ENCODE data around the gene PTGES3. TPM values are rescaled to one million over a fixed set of nuclear protein-coding genes. Genes with fewer than 3 reads are reported as not detected.

The PTGES3 gene
- total and polyA plus RNA-seq, 7 experiments from 2014 or later = 111 to 289 (median 154) TPM

DNA sequence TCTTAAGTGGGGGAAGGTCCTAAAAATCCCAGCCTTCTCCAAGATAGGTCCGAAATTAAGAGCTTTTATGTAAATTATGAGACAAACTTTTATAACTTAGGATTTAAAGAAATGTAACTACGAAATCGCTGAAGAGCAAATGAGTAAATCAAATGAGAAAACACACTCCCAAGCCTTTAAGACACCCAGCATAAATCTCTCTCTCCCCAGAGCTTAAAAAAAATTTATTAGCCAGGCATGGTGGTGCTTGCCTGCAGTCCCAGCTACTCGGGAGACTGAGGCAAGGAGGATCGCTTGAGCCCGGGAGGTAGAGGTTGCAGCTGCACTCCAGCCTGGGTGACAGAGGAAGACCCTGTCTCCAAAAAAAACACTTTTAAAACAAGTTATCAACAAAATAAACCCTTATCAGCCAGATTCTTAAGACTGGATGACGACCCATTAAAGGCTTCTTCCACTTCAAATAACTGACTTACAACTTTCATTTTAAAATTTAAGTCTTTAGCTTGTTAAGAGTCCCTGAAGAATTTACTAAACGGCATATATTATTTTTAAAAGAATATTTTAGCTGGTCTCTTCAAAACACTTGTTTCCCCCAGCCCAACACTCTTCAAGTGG, 3.2 kb downstream of the PTGES3 start:
- peak overlapping the region; percentile 98 for H3K27ac ChIP-seq (ENCODE audit: low read depth, low read length)
- peaks cover 0 to 24% (median 0%) of the 10 kb centered on the region in 3 experiments for H3K36me3 ChIP-seq (ENCODE audit: control insufficient read depth in 2 of 3, insufficient read depth in 3 of 3, low read length in 3 of 3)
- peaks cover 33% of the 10 kb centered on the region in 2 donors for H3K4me1 ChIP-seq (ENCODE audit: control insufficient read depth in 2 of 2, insufficient read depth in 2 of 2, low read length in 2 of 2)
- ChIA-PET CTCF (interaction anchor here (0.8 to 2.4 kb wide), 4 partner anchors 12 to 115 kb away, joined by 5 to 6 read pairs (median 6); no protein-coding TSS in a partner anchor), POLR2A (interaction anchor here (0.7 to 9.0 kb wide), 13 partner anchors 9 to 1259 kb away, joined by 3 to 104 read pairs (median 10); partner anchors contain the start of genes ATP5F1B, BAZ2A and NACA)
- no peak for ATAC-seq
- Mint-ChIP-seq H3K4me3 (peak overlapping the region; percentile 88 to 100 (median 98)), H3K27ac (peak overlapping the region; percentile 75 to 100 (median 97)), H3K36me3 (peaks cover 0 to 30% (median 22%) of the 10 kb centered on the region in 5 donors), H3K27me3 (no peaks in the 10 kb centered on the region), H3K4me1 (peaks cover 31 to 68% (median 53%) of the 10 kb centered on the region in 7 donors), H3K9me3 (peaks cover 0 to 3% (median 0%) of the 10 kb centered on the region in 11 donors)
- intact Hi-C loops (cut with micrococcal nuclease) = loop anchor here (1.0 to 5.0 kb wide), 8 partner anchors 39 to 1067 kb away; partner anchors contain the start of genes BLOC1S1 (in 1 of the 2), CDK4 (in 1 of the 2), NACA (in 1 of the 2) and RPL41 (in 1 of the 2)
- no peaks in the 10 kb centered on the region for H3K9me3 ChIP-seq (ENCODE audit: control insufficient read depth in 2 of 3, low read length in 3 of 3)
- no peaks in the 10 kb centered on the region for H3K27me3 ChIP-seq (ENCODE audit: control insufficient read depth in 2 of 2, insufficient read depth in 2 of 2, low read length in 2 of 2)
- H3K4me3 ChIP-seq (ENCODE audit: low read length) = peak overlapping the region; percentile 72
- peak in 1 of 9 donors; percentile 27 for DNase-seq

DNA sequence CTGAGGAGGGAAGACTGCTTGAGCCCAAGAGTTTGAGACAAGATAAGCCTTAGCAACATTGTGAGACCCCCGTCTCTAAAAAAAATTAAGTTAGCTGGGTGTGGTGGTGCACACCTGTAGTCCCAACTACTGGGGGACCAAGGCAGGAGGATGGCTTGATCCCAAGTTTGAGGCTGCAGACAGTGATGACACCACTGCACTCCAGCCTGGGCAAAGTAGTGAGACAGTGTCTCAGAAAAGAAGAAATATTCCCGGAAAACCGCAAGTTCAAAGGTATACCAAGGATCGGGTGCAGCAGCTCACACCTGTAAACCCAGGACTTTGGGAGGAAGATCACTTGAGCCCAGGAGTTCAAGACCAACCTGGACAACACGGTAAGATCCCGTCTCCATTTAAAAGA, 5.8 kb downstream of the PTGES3 start:
- Histone ChIP-seq H3K9me3 (ENCODE audit: control insufficient read depth in 2 of 3, low read length in 3 of 3) (no peaks in the 10 kb centered on the region), H3K27ac (ENCODE audit: low read depth, low read length) (no peak overlapping the region), H3K4me3 (ENCODE audit: low read length) (no peak overlapping the region), H3K4me1 (ENCODE audit: control insufficient read depth in 2 of 2, insufficient read depth in 2 of 2, low read length in 2 of 2) (peaks cover 45 to 50% of the 10 kb centered on the region in 2 donors), H3K27me3 (ENCODE audit: control insufficient read depth in 2 of 2, insufficient read depth in 2 of 2, low read length in 2 of 2) (no peaks in the 10 kb centered on the region), H3K36me3 (ENCODE audit: control insufficient read depth in 2 of 3, insufficient read depth in 3 of 3, low read length in 3 of 3) (peaks cover 0 to 20% (median 0%) of the 10 kb centered on the region in 3 experiments)
- DNase-seq (no peak), ATAC-seq (no peak)
- ChIA-PET CTCF (interaction anchor here (0.7 to 1.5 kb wide), 3 partner anchors 15 to 344 kb away, joined by 3 to 5 read pairs (median 3); no protein-coding TSS in a partner anchor), POLR2A (interaction anchor here (0.6 to 9.0 kb wide), 5 partner anchors 37 to 312 kb away, joined by 4 to 103 read pairs (median 6); partner anchors contain the start of genes ATP5F1B and BAZ2A)
- Mint-ChIP-seq H3K27me3 (no peaks in the 10 kb centered on the region), H3K4me1 (peaks cover 41 to 83% (median 66%) of the 10 kb centered on the region in 7 donors), H3K36me3 (peaks cover 0 to 30% (median 23%) of the 10 kb centered on the region in 5 donors), H3K27ac (peak overlapping the region; percentile 69 to 97 (median 86)), H3K4me3 (peak overlapping the region; percentile 44 to 99 (median 64)), H3K9me3 (peaks cover 0 to 2% (median 0%) of the 10 kb centered on the region in 11 donors)
- intact Hi-C loops (cut with micrococcal nuclease) = no loop called here

DNA sequence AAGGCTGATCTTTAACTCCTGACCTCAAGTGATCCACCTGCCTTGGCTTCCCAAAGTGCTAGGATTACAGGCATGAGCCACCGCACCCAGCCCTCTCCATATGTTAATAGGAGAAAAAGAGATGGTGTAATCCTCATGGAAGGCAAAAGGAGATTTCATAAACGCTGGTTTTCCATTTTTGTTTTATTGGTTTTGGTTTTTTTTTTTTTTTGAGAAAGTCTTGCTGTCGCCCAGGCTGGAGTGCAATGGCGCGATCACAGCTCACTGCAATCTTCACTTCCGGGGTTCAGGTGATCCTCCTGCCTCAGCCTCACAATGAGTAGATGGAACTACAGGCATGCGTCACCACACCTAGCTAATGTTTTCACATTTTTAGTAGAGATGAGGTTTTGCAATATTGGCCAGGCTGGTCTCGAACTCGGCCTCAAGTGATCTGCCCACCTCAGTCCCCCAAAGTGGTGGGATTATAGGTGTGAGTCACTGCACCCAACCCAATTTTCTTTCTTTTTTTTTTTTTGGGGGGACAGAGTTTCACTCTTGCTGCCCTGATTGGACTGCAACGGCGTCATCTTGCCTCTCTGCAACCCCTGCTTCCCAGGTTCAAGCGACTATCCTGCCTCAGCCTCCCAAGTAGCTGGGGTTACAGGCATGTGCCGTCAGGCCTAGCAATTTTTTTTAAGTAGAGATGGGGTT, 8.1 kb downstream of the PTGES3 start:
- peaks cover 0 to 2% (median 0%) of the 10 kb centered on the region in 11 donors for H3K9me3 Mint-ChIP-seq
- H3K27ac ChIP-seq (ENCODE audit: low read depth, low read length) = no peak overlapping the region
- H3K4me3 ChIP-seq (ENCODE audit: low read length) = no peak overlapping the region
- H3K36me3 ChIP-seq (ENCODE audit: control insufficient read depth in 2 of 3, insufficient read depth in 3 of 3, low read length in 3 of 3) = peaks cover 0 to 20% (median 0%) of the 10 kb centered on the region in 3 experiments
- peaks cover 45 to 55% of the 10 kb centered on the region in 2 donors for H3K4me1 ChIP-seq (ENCODE audit: control insufficient read depth in 2 of 2, insufficient read depth in 2 of 2, low read length in 2 of 2)
- no peaks in the 10 kb centered on the region for H3K27me3 Mint-ChIP-seq
- peak overlapping the region in 7 of 9 donors; percentile 4 to 84 (median 66) for H3K27ac Mint-ChIP-seq
- no peaks in the 10 kb centered on the region for H3K27me3 ChIP-seq (ENCODE audit: control insufficient read depth in 2 of 2, insufficient read depth in 2 of 2, low read length in 2 of 2)
- DNase-seq = no peak
- H3K36me3 Mint-ChIP-seq = peaks cover 0 to 20% (median 12%) of the 10 kb centered on the region in 5 donors
- peak overlapping the region in 7 of 10 donors; percentile 6 to 63 (median 49) for H3K4me3 Mint-ChIP-seq
- ChIA-PET POLR2A (interaction anchor here (0.6 to 4.5 kb wide), 3 partner anchors 8 to 312 kb away, joined by 3 to 30 read pairs (median 3); partner anchors contain the start of genes NACA and PTGES3), CTCF (interaction anchor here (0.6 kb wide), 2 partner anchors 301 to 341 kb away, joined by 3 to 5 read pairs; no protein-coding TSS in a partner anchor)
- intact Hi-C loops (cut with micrococcal nuclease) = no loop called here
- no peak for ATAC-seq
- H3K9me3 ChIP-seq (ENCODE audit: control insufficient read depth in 2 of 3, low read length in 3 of 3) = no peaks in the 10 kb centered on the region
- H3K4me1 Mint-ChIP-seq = peaks cover 40 to 88% (median 68%) of the 10 kb centered on the region in 7 donors

DNA sequence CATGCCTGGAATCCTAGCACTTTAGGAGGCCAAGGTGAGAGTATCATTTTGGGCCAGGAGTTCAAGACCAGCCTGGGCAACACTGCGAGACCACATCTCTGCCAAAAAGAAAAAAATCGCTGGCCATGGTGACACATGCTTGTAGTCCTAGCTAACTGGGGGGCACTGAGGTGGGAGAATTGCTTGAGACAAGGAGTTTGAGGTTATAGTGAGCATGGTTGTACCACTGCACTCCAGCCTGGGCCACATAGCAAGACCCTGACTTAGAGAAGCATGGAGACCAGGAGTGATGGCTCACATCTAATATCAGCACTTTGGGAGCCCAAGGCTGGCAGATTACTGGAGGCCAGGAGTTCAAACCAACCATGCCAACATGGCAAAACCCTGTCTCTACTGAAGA, 9.2 kb downstream of the PTGES3 start:
- Histone ChIP-seq H3K27ac (ENCODE audit: low read depth, low read length) (no peak overlapping the region), H3K36me3 (ENCODE audit: control insufficient read depth in 2 of 3, insufficient read depth in 3 of 3, low read length in 3 of 3) (peaks cover 0 to 20% (median 0%) of the 10 kb centered on the region in 3 experiments), H3K4me3 (ENCODE audit: low read length) (no peak overlapping the region), H3K9me3 (ENCODE audit: control insufficient read depth in 2 of 3, low read length in 3 of 3) (no peaks in the 10 kb centered on the region), H3K4me1 (ENCODE audit: control insufficient read depth in 2 of 2, insufficient read depth in 2 of 2, low read length in 2 of 2) (peaks cover 41 to 44% of the 10 kb centered on the region in 2 donors), H3K27me3 (ENCODE audit: control insufficient read depth in 2 of 2, insufficient read depth in 2 of 2, low read length in 2 of 2) (no peaks in the 10 kb centered on the region)
- no peak for DNase-seq
- Mint-ChIP-seq H3K4me3 (peak overlapping the region in 7 of 10 donors; percentile 1 to 63 (median 21)), H3K9me3 (peaks cover 0 to 2% (median 0%) of the 10 kb centered on the region in 11 donors), H3K27ac (peak overlapping the region; percentile 1 to 84 (median 66)), H3K36me3 (peaks cover 0 to 16% (median 6%) of the 10 kb centered on the region in 5 donors), H3K27me3 (no peaks in the 10 kb centered on the region), H3K4me1 (peaks cover 28 to 83% (median 61%) of the 10 kb centered on the region in 7 donors)
- ChIA-PET CTCF (no interaction called here), POLR2A (interaction anchor here (0.5 to 4.5 kb wide), 5 partner anchors 9 to 74 kb away, joined by 3 to 30 read pairs (median 4); partner anchors contain the start of gene PTGES3)
- no peak for ATAC-seq
- intact Hi-C loops (cut with micrococcal nuclease) = no loop called here

DNA sequence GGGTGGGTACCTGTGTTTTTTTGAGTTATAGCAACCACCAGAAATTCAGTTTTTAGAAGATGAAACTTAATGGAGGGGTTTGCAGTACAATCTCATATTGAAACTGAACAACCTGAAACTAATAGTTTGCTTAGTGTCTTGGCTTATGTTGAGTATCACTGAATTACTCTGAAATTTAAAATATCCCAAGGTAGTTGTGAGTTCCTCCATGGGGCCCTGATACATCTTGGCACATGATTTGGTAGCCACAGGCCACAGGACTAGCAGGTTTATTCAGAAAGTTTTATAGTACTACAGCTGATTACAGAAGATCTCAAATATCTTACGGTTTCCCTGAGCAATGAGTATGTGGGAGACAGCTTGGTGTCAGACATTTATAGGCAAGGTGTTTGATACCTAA, 10.4 kb downstream of the PTGES3 start:
- no peaks in the 10 kb centered on the region for H3K27me3 ChIP-seq (ENCODE audit: control insufficient read depth in 2 of 2, insufficient read depth in 2 of 2, low read length in 2 of 2)
- Mint-ChIP-seq H3K9me3 (peaks cover 0 to 2% (median 0%) of the 10 kb centered on the region in 11 donors), H3K4me1 (peaks cover 30 to 85% (median 63%) of the 10 kb centered on the region in 7 donors), H3K27ac (peak overlapping the region in 8 of 9 donors; percentile 50 to 87 (median 71)), H3K4me3 (peak overlapping the region in 4 of 10 donors; percentile 42 to 63 (median 48)), H3K27me3 (no peaks in the 10 kb centered on the region), H3K36me3 (peaks cover 0 to 20% (median 6%) of the 10 kb centered on the region in 5 donors)
- H3K9me3 ChIP-seq (ENCODE audit: control insufficient read depth in 2 of 3, low read length in 3 of 3) = no peaks in the 10 kb centered on the region
- peaks cover 0 to 20% (median 0%) of the 10 kb centered on the region in 3 experiments for H3K36me3 ChIP-seq (ENCODE audit: control insufficient read depth in 2 of 3, insufficient read depth in 3 of 3, low read length in 3 of 3)
- no peak overlapping the region for H3K4me3 ChIP-seq (ENCODE audit: low read length)
- ChIA-PET POLR2A (interaction anchor here (0.6 to 4.5 kb wide), 7 partner anchors 10 to 213 kb away, joined by 3 to 30 read pairs (median 6); partner anchors contain the start of genes NACA and PTGES3), CTCF (interaction anchor here (0.5 to 1.0 kb wide), 4 partner anchors 12 to 118 kb away, joined by 3 to 4 read pairs (median 3); no protein-coding TSS in a partner anchor)
- ATAC-seq = peak; percentile 10
- H3K4me1 ChIP-seq (ENCODE audit: control insufficient read depth in 2 of 2, insufficient read depth in 2 of 2, low read length in 2 of 2) = peaks cover 42 to 48% of the 10 kb centered on the region in 2 donors
- DNase-seq = no peak
- intact Hi-C loops (cut with micrococcal nuclease) = no loop called here
- H3K27ac ChIP-seq (ENCODE audit: low read depth, low read length) = peak overlapping the region; percentile 34
